Calu3 (cell line): ENCODE results near the gene KRT8. TPM values are rescaled to one million over a fixed set of nuclear protein-coding genes. Genes with fewer than 3 reads are reported as not detected.

Experiments used
- BruUV-seq: library from RNA; stranded (reverse); fragments of 400-500 nt; replicated peaks from 2 replicates; lab custom pipeline; 2021; lab: Mats Ljungman, UMichigan
- CTCF ChIA-PET: fragments of 300-600 bp; sonication (Branson Sonifier 250); formaldehyde crosslinking; loops from one replicate; lab custom pipeline; 2022; ENCODE audit warnings: antibody characterized with exemption; lab: Charles Lee
- DNase-seq: peaks from one replicate; pipeline ENCODE4 v3.0.0; 2022
- H3K27ac Mint-ChIP-seq: one replicate; pipeline ENCODE4 v1.8.0; 2022; ENCODE audit warnings: mixed read lengths; ENCODE audit not compliant: unreplicated experiment
- H3K27me3 Mint-ChIP-seq: one replicate; pipeline ENCODE4 v1.8.0; 2022; ENCODE audit warnings: mixed read lengths; ENCODE audit not compliant: unreplicated experiment
- H3K36me3 Mint-ChIP-seq: one replicate; pipeline ENCODE4 v1.8.0; 2022; ENCODE audit warnings: mild to moderate bottlenecking, moderate library complexity, mixed read lengths; ENCODE audit not compliant: insufficient read depth, unreplicated experiment
- H3K4me1 Mint-ChIP-seq: one replicate; pipeline ENCODE4 v1.8.0; 2022; ENCODE audit warnings: mild to moderate bottlenecking, low read depth, mixed read lengths; ENCODE audit not compliant: unreplicated experiment
- H3K4me3 Mint-ChIP-seq: one replicate; pipeline ENCODE4 v1.8.0; 2022; ENCODE audit warnings: mild to moderate bottlenecking, low read depth, moderate library complexity, mixed read lengths; ENCODE audit not compliant: unreplicated experiment
- H3K9me3 Mint-ChIP-seq: one replicate; pipeline ENCODE4 v1.8.0; 2022; ENCODE audit warnings: low read depth, mixed read lengths; ENCODE audit not compliant: unreplicated experiment
- intact Hi-C: fragments of 100-400 bp; cut with micrococcal nuclease; formaldehyde crosslinking; loops from one replicate; pipeline ENCODE4 v1.10.0; 2022; ENCODE audit not compliant: unreplicated experiment
- total RNA-seq: library from RNA; stranded (reverse); gene quantifications from 2 replicates; pipeline ENCODE4 v1.2.3, GENCODE V29; 2022
- TF ChIP-seq, protein P1 (sequence below): fragments of 200-600 bp; IDR thresholded peaks from one replicate; pipeline ENCODE4 v1.8.0; 2022; ENCODE audit warnings: antibody characterized with exemption; ENCODE audit not compliant: unreplicated experiment

The KRT8 gene
- total RNA-seq, 1 experiment from 2014 or later, result 2,474 TPM

DNA sequence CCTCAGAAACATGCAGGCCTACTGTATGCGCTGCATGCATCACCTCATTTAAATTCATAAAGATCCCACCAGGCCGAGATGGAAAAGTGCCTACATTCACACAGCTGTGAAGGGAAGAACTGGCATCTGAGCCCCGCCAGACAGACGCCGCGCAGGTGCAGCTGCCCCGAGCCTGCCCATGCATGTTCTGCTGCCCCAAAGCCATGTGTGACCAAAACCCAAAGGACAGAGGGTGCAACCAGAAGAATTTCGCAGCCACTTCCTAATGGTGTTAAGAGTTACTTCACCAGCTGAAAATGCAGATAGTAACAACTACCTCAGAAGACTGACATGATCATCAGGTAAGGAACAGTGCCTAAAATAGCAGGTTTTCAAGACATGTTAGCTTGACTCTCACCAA, 13.5 kb upstream of the KRT8 start:
- BruUV-seq, result no TSS peak

DNA sequence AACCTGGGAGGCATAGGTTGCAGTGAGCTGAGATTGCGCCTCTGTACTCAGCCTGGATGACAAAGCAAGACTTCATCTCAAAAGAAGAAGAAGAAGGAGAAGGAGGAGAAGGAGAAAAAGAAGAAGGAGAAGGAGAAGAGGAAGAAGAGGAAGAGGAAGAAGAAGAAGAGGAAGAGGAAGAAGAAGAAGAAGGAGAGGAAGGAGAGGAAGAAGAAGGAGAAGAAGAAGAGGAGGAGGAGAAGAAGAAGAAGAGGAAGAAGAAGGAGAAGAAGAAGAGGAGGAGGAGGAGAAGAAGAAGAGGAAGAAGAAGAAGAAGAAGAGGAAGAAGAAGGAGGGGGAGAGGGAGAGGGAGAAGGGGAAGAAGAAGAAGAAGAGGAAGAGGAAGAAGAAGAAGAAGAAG, 12.9 kb upstream of the KRT8 start:
- Mint-ChIP-seq H3K9me3 (no peaks in the 10 kb centered on the region), H3K4me1 (peaks cover 18% of the 10 kb centered on the region), H3K4me3 (no peak overlapping the region), H3K27me3 (no peaks in the 10 kb centered on the region), H3K36me3 (peaks cover 6% of the 10 kb centered on the region), H3K27ac (no peak overlapping the region)
- intact Hi-C loops, result no loop called here
- BruUV-seq, result no TSS peak
- DNase-seq, result no peak
- CTCF ChIA-PET, result interaction anchor here (0.6 kb wide), 1 partner anchor 9 kb away, joined by 6 read pairs; no protein-coding TSS in a partner anchor
- TF ChIP-seq, protein P1, sequence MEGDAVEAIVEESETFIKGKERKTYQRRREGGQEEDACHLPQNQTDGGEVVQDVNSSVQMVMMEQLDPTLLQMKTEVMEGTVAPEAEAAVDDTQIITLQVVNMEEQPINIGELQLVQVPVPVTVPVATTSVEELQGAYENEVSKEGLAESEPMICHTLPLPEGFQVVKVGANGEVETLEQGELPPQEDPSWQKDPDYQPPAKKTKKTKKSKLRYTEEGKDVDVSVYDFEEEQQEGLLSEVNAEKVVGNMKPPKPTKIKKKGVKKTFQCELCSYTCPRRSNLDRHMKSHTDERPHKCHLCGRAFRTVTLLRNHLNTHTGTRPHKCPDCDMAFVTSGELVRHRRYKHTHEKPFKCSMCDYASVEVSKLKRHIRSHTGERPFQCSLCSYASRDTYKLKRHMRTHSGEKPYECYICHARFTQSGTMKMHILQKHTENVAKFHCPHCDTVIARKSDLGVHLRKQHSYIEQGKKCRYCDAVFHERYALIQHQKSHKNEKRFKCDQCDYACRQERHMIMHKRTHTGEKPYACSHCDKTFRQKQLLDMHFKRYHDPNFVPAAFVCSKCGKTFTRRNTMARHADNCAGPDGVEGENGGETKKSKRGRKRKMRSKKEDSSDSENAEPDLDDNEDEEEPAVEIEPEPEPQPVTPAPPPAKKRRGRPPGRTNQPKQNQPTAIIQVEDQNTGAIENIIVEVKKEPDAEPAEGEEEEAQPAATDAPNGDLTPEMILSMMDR, result no peak

More for the DNA sequence above, 13.5 kb upstream of the KRT8 start:
- Mint-ChIP-seq H3K27ac (no peak overlapping the region), H3K9me3 (no peaks in the 10 kb centered on the region), H3K36me3 (peaks cover 6% of the 10 kb centered on the region), H3K4me3 (no peak overlapping the region), H3K27me3 (no peaks in the 10 kb centered on the region), H3K4me1 (peaks cover 16% of the 10 kb centered on the region)
- TF ChIP-seq, protein P1, result no peak
- CTCF ChIA-PET, result no interaction called here
- no peak for DNase-seq
- intact Hi-C loops, result no loop called here

DNA sequence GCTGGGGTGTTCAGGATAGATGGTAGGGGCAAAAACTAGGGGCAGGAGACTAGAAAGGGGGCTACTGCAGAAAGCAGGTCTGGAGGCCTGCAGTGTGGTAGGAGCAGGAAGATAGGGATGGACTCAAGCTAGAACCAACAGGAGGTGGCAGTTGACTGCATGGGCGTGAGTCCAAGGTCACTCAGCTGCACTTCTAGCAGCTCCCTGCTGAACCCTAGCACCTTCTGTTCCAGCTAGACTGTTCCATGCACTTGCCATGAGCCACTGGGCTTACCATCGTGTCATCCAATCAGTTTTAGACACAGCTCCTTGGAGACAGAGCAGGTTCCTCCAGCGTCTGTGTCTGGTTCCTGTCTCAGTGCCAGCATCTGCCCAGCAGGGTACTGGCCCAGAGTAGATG, 11.3 kb upstream of the KRT8 start:
- H3K9me3 Mint-ChIP-seq, result no peaks in the 10 kb centered on the region
- CTCF ChIA-PET, result interaction anchor here (1.1 kb wide), 1 partner anchor 11 kb away, joined by 3 read pairs; the partner anchor contains the start of gene KRT8

DNA sequence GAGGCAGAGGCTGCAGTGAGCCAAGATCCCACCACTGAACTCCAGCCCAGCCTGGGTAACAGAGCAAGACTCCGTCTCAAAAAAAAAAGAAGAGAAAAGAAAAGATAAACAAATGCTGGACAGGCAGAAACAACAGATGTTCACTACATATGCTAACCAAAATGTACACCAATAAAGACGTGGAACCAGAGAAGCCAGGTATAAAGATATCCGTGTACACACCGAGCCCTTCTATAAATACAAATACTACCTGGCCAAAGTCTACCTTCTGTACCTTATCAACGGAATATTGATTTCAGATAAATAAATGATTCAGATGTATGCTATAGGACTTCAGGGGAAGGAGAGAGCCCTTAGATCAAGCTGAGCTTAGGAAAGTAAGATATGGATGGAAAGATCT, 10.8 kb upstream of the KRT8 start:
- no peaks in the 10 kb centered on the region for H3K27me3 Mint-ChIP-seq
- DNase-seq, result no peak
- H3K4me1 Mint-ChIP-seq, result peaks cover 8% of the 10 kb centered on the region
- no TSS peak for BruUV-seq
- H3K27ac Mint-ChIP-seq, result no peak overlapping the region
- CTCF ChIA-PET, result interaction anchor here (1.1 kb wide), 1 partner anchor 10 kb away, joined by 3 read pairs; the partner anchor contains the start of gene KRT8
- intact Hi-C loops, result no loop called here
- no peaks in the 10 kb centered on the region for H3K36me3 Mint-ChIP-seq
- H3K4me3 Mint-ChIP-seq, result no peak overlapping the region
- H3K9me3 Mint-ChIP-seq, result no peaks in the 10 kb centered on the region
- TF ChIP-seq, protein P1, result no peak

More for the DNA sequence above, 11.3 kb upstream of the KRT8 start:
- H3K27me3 Mint-ChIP-seq, result no peaks in the 10 kb centered on the region
- BruUV-seq, result no TSS peak
- no peak overlapping the region for H3K4me3 Mint-ChIP-seq
- TF ChIP-seq, protein P1, result no peak
- intact Hi-C loops, result no loop called here
- DNase-seq, result no peak
- no peak overlapping the region for H3K27ac Mint-ChIP-seq
- peaks cover 2% of the 10 kb centered on the region for H3K36me3 Mint-ChIP-seq
- peaks cover 12% of the 10 kb centered on the region for H3K4me1 Mint-ChIP-seq
